GM12892 (cell line): Measurements from ENCODE around the gene S100A4.

Experiments used
- DNase-seq: peaks from one replicate; pipeline ENCODE4 v3.0.0; 2011; ENCODE audit not compliant: insufficient read length
- FAIRE-seq: peaks from 2 replicates; lab custom pipeline; 2011; peaks lifted over from hg19 to GRCh38; lab: Jason Lieb, UNC
- POLR2A ChIP-seq: IDR thresholded peaks from 2 replicates; pipeline ENCODE4 v1.6.1; 2011; ENCODE audit warnings: low read depth, low read length, control low read depth
- POLR2AphosphoS5 ChIP-seq: IDR thresholded peaks from 2 replicates; pipeline ENCODE4 v1.6.1; 2011; ENCODE audit warnings: low read depth, low read length, control low read depth
- TAF1 ChIP-seq: IDR thresholded peaks from 2 replicates; pipeline ENCODE4 v1.6.1; 2011; ENCODE audit warnings: low read depth, mild to moderate bottlenecking, control low read depth, low read length, borderline replicate concordance

The S100A4 gene

DNA sequence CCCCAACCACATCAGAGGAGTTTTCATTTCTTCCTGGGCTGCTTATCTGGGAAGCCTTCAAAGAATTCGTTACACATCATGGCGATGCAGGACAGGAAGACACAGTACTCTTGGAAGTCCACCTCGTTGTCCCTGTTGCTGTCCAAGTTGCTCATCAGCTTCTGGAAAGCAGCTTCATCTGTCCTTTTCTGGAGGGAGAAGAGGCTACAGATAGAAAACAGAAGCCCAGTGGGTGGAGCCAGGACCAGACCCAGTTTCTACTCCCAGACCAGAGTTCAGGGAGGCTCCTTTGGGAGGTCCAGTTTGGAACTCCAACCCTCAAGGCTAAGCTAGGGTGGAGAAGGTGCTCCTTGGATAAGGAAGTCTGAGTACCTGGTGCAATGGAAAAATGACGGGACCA, 1.9 kb downstream of the S100A4 start:
- no peak for DNase-seq
- FAIRE-seq: no peak
- TF ChIP-seq POLR2AphosphoS5 (no peak), TAF1 (no peak), POLR2A (no peak)

DNA sequence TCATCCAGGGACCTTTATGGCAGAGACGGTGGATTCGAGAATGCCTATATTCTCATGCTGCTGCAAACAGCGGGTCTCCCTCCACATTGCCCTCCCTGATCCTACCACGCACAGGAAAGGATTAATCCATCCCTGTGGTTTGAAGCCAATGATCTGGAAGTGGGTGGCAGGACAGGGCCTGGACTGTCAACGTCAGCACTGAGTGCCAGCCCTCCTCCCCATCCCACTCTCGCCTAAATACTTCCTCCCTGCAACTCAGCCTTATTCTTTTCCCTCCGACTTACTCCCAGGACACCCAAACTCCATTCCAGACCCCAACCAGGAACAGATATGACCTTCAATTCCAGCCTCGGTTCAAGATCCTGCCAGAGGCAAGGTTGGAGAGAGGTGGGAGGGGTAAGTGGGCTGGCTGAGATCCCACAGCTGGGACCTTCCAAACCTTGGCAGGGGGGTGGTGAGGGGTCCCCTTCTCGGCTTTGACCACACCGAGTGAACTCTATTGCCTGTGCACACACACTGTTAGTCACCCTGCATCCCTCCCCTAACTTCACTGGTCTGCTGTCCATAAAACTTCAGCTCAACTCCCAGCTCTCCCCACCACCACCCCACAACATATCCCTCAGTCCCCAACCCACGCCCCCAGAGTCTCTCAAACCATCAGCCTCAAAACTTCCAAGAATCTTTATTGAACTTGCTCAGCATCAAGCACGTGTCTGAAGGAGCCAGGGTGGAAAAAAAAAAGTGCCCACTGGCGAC, 2.5 kb downstream of the S100A4 start:
- FAIRE-seq (no peak), DNase-seq (no peak)
- TF ChIP-seq TAF1 (no peak), POLR2A (no peak), POLR2AphosphoS5 (no peak)

DNA sequence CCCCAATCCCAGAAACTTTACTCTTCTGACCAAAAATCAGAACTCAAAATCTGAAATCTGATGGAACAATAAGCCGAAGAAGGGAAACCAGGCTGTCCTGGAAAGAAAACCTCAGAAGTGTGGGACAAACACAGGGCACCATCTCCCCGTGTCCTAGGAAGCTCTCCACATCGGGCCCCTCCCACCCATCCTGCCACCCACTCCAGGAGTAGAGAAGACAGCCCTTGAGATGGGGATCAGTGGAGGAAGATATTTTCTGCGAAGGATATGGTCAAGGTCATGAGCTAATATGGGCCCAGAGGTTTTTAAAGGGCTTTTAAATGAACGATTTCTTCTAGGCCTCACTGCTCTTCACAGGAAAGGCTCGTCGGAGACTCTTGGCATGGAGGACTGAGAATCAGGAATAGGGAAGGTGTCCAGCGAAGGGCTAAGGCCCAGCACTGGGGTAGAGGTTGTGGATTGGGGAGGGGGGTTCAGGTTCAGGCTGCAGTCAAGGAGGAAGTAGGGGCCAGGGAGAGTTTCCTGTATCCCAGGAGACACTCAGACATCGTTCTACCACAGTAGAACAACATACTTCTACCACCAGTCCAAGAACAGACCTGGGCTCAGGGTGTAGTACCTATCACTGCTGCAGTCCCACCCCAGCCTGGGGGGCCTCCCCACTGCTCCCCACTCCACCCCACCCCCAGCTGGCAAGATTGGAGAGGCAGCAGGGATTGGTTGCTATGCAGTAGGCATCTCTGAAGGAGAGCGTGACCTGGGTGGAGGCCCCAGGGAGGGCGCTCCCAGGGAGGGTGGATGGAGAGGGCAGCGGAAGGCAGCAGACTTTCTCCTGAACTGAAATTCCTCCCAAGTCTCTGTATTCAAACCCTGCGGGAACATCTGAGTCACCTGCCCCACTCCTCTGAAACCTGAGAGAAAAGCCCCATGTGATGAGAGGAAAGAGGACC, 3.7 kb downstream of the S100A4 start:
- TF ChIP-seq POLR2AphosphoS5 (no peak), POLR2A (no peak), TAF1 (no peak)
- DNase-seq: no peak
- FAIRE-seq: no peak

DNA sequence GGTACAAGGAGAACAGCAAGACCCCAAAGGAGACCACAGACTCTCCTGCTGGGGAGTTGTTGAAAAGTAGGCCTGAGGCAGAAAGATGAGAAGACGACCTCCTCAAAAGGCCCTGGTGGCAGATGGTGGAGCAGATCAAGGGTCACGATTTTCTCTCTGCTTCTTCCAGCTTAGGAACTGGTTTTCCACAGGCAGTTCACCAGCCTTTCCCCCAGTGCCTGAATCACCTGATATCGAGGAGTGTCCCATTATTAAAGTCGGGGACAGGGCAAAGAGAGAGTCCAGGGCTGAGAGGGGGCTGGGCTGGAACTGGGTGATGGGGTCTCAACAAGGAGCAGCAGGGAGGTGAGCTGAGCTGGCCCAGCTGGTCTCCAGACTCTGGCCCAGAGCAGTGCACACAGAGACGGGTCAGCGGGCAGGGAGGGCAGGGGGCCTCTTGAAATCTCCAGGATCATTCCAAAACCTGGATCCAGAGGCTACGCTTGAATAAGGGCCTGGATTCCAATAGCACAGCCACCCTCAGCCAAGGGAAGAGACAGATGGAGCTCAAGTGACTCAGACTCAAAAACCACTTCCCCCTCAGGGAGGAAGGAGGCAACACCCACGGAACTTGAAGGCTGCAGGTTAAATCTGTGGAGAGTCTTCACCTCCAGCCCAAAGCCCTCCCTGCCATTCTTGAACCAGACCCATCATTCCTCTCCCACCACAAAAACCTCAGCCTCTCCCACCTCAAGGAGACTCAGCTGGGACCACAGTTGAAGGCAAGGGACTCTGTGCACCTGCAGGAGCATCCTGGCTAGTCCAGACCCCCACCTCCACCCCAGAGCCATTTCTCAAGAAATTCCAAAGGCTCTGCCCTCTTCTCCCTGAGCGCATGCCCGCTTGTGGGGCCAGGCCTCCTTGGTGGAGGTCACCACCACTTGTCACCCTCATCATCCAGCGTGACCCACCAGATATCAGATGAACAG, 4.9 kb downstream of the S100A4 start, which contains the start of gene S100A5:
Gene S100A5 (minus strand): TSS at position 541 of the 968 bp plus-strand sequence. CDS start 743 bp downstream, outside the sequence.
- DNase-seq: no peak
- no peak for FAIRE-seq
- no peak for TF ChIP-seq TAF1
- TF ChIP-seq POLR2AphosphoS5: no peak
- TF ChIP-seq POLR2A: no peak

DNA sequence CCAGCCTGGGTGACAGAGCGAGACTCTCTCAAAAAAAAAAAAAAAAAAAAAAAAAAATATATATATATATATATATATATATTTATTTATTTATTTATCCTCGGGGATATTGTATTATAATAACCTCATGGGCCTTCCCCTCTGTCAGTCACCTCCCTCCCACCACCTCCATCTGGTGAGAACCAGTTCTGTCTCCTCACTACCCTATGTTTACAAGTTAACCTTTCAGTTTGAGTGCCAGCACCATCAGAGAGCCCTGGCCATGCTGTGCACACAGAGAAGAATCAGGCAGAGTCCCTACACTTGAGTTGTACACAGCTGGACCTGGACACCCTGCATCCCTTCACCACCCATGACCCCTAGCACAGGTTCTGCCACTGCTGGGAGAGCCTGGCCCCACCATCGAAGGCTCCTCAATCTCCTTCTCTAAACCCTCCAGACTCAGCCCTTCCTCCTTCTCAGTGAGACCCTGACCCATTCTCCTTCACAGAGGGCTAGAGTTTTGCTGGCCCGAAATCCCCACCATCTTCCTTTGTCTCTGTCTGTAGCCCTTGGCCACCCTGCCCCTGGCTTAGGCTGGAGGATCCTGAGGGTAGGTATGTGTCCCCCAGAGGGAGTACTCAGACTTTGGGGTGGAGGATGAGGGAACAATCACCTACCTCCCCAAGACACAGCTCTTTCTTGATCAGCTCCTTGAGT, 6.1 kb downstream of the S100A4 start:
- DNase-seq (no peak), FAIRE-seq (no peak)
- TF ChIP-seq POLR2AphosphoS5: no peak
- no peak for TF ChIP-seq TAF1
- TF ChIP-seq POLR2A: no peak

DNA sequence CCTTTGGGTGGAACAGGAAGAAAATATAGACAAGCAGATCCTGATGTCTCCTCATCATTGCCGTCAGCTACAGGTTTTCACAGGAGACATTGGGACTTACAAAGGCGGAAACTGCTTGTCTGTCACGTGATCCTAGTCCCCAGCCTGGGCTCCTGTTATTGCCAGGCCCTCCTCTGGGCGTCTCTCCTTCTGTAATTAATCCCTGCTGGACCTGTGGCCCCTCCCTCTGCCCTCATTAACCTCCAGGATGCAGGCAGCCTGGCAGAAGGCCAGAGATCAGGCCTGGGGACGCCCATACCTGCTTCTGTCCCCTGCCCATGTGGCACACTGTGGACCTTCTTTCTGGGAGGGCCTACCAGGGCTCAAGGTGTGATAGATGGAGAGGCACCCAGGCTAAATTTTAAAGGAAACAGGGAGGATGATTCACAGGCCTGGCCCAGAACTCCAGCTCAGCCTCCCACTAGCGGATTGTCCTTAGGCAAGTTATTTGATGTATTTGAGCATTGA, 7.2 kb downstream of the S100A4 start:
- no peak for TF ChIP-seq POLR2AphosphoS5
- no peak for TF ChIP-seq TAF1
- no peak for TF ChIP-seq POLR2A
- FAIRE-seq (no peak), DNase-seq (no peak)

DNA sequence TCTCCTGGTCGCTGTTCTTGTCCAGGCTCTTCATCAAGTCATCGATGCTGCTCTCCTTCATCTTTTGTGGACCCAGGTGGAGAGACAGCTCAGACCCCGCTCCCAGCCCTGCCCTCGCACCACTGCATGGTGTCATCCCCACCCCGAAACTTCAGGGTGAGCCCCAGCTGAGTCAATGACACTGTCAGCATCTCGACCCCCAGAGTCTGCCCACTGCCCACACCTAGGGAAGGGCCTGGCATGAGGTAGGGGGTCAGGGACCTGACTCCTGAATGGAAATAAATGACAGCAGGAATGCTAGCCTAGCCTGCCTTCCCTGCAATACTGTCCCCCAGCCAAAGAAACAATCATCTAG, 8.3 kb downstream of the S100A4 start:
- TF ChIP-seq TAF1: no peak
- TF ChIP-seq POLR2A: no peak
- no peak for TF ChIP-seq POLR2AphosphoS5
- FAIRE-seq (no peak), DNase-seq (no peak)

DNA sequence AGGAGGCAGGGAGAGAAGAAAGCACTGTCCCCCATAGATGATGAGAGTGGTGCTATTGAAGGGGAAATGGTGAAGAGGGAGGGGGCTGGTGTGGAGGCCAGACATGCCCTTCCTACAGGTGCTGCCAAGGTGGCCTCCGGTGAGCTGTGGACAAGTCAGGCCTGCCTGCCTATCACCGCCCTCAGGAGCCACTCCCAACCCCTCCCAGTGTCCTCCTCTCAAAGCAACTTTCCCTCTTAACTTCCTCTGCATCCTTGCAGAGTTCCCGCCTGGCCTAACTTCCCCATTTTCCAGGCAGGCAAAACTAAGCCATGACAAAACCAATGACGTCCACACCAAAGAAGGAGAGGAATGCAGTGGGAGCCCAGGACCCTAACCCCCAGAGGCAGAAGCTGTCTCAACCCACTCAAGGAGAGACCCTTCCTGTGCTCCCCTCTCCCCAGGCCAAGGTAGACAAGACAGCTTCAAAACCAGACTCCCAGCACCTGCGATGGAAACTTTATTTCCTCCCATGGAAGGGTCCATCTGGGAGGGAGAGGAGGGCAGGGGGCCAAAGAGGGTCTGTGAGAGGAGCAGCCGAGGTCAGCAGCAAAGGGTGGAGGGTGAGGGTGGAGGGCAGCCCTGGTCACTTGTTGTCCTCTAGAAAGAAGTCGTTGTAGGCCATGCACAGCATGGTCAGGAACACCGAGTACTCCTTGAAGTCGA, 8.8 kb downstream of the S100A4 start:
- DNase-seq: no peak
- FAIRE-seq: no peak
- TF ChIP-seq TAF1 (no peak), POLR2AphosphoS5 (no peak), POLR2A (no peak)

DNA sequence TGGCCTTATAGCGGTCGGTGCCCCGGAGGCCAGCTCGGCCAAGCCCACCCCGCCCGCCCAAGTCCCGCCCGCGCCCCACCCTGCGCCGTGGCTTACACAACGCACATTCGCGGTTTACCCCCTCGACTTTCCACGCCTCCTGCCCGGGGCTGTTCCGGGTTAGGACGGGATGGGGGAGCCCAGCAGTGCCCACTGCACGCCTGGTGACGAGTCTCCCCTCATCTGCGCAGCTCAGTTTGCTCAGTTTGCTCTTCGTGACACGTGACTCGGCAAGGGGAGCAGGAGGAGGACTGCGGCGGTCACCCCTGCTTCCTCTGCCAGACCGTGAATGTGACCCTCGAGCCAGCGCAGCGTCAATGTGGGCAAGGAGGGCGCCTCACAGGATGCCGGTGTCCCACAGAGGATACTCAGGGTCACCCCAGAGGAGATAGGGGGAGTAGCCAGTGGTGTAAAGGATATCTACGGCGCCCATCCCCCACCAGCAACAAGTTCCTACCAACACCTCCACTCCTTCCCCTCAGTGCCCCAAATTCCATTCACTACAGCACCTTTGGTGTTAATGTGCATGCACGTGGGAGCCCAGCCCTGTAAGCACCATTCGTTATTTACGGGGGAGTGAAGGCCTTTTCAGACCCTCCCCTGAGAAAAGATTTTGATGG, 9.5 kb downstream of the S100A4 start:
- DNase-seq: no peak
- FAIRE-seq: no peak
- no peak for TF ChIP-seq POLR2A
- TF ChIP-seq POLR2AphosphoS5: no peak
- TF ChIP-seq TAF1: no peak
